Suprapubic skin (tissue), 4 donors: ENCODE data around the gene PRRG3. TPM values are rescaled to one million over a fixed set of nuclear protein-coding genes. Genes with fewer than 3 reads are reported as not detected.

Experiments
- DNase-seq, 2 donors: peaks; one replicate each; pipeline ENCODE4 v3.0.0-alpha.2; 2019; ENCODE audit warnings: low spot score in 2 of 2
- H3K27ac ChIP-seq: fragments of 200-600 bp; sonication (generic); one replicate; pipeline ENCODE4 v1.5.1; 2019
- H3K27me3 ChIP-seq: fragments of 200-600 bp; sonication (generic); one replicate; pipeline ENCODE4 v1.5.1; 2019
- H3K36me3 ChIP-seq: fragments of 200-600 bp; sonication (generic); one replicate; pipeline ENCODE4 v1.5.1; 2019
- H3K4me1 ChIP-seq: fragments of 200-600 bp; sonication (generic); one replicate; pipeline ENCODE4 v1.5.1; 2019
- H3K4me3 ChIP-seq: fragments of 200-600 bp; sonication (generic); one replicate; pipeline ENCODE4 v1.5.1; 2019; ENCODE audit warnings: mild to moderate bottlenecking
- H3K9me3 ChIP-seq: fragments of 200-600 bp; sonication (generic); one replicate; pipeline ENCODE4 v1.5.1; 2019
- EP300 ChIP-seq: sonication (generic); formaldehyde crosslinking; IDR thresholded peaks from one replicate; pipeline ENCODE4 v1.6.1; 2017; ENCODE audit warnings: antibody characterized with exemption
- POLR2A ChIP-seq, 2 donors: fragments of 450-650 bp; IDR thresholded peaks; one replicate each; pipeline ENCODE4 v1.6.1; 2017; ENCODE audit warnings: antibody characterized with exemption in 2 of 2, mild to moderate bottlenecking in 2 of 2, moderate library complexity in 2 of 2
- POLR2AphosphoS5 ChIP-seq, 3 donors: sonication (generic); formaldehyde crosslinking; IDR thresholded peaks; one replicate each; pipeline ENCODE4 v1.6.1; 2017; ENCODE audit warnings: antibody characterized with exemption in 3 of 3
- WGBS: methylation state at CpG from one replicate; pipeline ENCODE4 v1.1.5; 2018; 5-methylcytosine and 5-hydroxymethylcytosine counted together
- total RNA-seq, 4 donors: library from RNA; depleted of rRNA; stranded (reverse); fragments of >200 nt; gene quantifications; one replicate each; pipeline ENCODE4 v1.1.0, GENCODE V29; 2016
- TF ChIP-seq, protein P1 (sequence below), 2 donors: fragments of 200-600 bp in 1 of 2; fragments of 450-650 bp in 1 of 2; sonication (generic) in 1 of 2; IDR thresholded peaks; one replicate each; pipeline ENCODE4 v1.5.1; 2016 to 2019; ENCODE audit warnings: antibody characterized with exemption in 2 of 2, mild to moderate bottlenecking in 1 of 2, moderate library complexity in 1 of 2

PRRG3 gene
- total RNA-seq, 4 donors from 2014 or later, result 0.36 to 1.1 (median 1.0) TPM

DNA sequence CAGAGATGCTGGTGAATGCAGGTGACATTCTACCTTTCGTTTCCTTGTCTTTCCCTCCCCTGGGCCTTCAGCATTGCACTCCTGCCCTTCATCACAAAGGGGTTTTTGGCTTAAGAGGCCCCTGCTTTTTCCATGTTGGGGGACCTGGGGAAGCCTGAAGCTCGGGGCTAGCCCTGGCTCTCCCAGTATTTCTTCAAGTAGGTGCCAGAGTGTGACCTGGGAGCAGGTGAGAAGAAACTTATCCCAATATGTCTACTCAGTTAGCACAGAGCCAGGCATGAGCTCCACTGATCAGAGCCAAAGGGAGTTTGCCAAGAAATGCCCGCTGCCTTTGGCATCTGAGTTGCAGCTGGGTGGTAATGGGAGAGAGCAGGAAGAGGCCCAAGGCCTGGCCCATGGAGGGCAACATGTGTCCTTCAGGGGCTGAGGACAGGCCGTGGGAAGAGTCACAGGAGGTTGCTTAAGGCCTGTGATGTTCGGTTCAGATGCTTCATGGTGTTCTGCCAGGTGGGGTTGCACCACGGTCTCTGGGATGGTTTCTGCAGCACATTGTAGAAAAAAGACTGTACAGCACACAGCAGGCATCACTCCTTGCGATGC is 7.6 kb downstream of the PRRG3 start:
- TF ChIP-seq, protein P1, sequence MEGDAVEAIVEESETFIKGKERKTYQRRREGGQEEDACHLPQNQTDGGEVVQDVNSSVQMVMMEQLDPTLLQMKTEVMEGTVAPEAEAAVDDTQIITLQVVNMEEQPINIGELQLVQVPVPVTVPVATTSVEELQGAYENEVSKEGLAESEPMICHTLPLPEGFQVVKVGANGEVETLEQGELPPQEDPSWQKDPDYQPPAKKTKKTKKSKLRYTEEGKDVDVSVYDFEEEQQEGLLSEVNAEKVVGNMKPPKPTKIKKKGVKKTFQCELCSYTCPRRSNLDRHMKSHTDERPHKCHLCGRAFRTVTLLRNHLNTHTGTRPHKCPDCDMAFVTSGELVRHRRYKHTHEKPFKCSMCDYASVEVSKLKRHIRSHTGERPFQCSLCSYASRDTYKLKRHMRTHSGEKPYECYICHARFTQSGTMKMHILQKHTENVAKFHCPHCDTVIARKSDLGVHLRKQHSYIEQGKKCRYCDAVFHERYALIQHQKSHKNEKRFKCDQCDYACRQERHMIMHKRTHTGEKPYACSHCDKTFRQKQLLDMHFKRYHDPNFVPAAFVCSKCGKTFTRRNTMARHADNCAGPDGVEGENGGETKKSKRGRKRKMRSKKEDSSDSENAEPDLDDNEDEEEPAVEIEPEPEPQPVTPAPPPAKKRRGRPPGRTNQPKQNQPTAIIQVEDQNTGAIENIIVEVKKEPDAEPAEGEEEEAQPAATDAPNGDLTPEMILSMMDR (IDR thresholded peaks at IDR 0.05), result no peak
- DNase-seq, result peak in 1 of 2 donors; percentile 50

DNA sequence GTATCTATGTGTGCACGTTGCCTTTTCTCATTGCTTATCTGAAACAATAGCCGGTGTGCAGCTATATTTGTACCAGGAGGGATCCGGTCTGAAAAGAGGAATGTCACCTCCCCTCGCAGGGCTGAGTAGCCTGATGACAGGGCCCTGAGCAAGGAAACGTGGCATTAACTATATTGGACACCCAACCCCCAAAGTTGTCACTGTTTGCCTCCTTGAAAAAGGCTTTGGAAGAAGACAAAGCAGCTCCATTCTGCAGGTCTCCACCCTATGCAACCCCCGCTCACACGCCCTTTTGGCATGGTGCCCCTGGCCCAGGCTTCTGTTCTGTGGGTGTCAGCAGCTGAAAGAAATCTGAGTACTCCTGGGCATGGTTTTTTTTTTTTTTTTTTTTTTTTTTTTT is 8.2 kb downstream of the PRRG3 start:
- H3K36me3 ChIP-seq, result no peaks in the 10 kb centered on the region
- no peak overlapping the region for H3K4me3 ChIP-seq
- WGBS, result 38% methylated on average over 7 of the region's 7 CpGs
- no peaks in the 10 kb centered on the region for H3K4me1 ChIP-seq
- no peaks in the 10 kb centered on the region for H3K9me3 ChIP-seq
- H3K27me3 ChIP-seq, result no peaks in the 10 kb centered on the region
- TF ChIP-seq, protein P1 (IDR thresholded peaks at IDR 0.05), result no peak
- TF ChIP-seq POLR2AphosphoS5 (IDR thresholded peaks at IDR 0.05) (no peak), EP300 (no peak), POLR2A (IDR thresholded peaks at IDR 0.05) (no peak)
- DNase-seq, result no peak
- H3K27ac ChIP-seq, result no peak overlapping the region

More for the DNA sequence above, 7.6 kb downstream of the PRRG3 start:
- H3K4me1 ChIP-seq, result no peaks in the 10 kb centered on the region
- H3K27ac ChIP-seq, result no peak overlapping the region
- no peaks in the 10 kb centered on the region for H3K9me3 ChIP-seq
- H3K36me3 ChIP-seq, result no peaks in the 10 kb centered on the region
- no peak overlapping the region for H3K4me3 ChIP-seq
- H3K27me3 ChIP-seq, result no peaks in the 10 kb centered on the region
- 43% methylated on average over 3 of the region's 7 CpGs for WGBS

DNA sequence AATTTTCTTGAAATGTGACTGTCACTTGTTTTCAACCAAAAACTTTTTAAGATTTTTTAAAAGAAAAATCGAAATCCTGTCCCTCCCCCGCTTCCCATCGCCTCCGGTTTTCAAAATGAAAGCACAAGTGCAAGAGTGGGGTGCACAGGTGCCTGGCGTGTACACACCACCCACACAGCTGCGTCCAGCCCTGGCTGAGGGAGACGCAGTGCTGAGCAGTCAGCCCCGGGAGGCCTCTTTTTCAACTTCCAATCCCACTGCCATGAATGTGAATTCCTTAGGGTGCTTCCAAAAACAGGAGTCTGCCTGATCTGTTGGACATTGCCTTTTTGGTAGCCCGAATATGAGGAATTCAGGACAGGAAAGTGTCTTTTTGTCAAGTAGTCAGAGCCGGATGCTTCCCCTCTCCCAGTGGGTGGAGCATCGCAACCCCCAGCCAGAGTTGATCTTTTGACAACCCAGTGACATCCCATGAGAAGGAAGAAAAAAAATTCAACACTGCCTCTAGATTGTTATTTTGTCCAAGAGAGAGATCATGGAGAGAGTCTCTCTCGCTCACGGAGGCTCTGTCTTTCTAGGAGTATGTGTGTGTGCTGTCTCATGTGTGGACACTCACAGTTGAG is 8.9 kb downstream of the PRRG3 start:
- no peak for DNase-seq

DNA sequence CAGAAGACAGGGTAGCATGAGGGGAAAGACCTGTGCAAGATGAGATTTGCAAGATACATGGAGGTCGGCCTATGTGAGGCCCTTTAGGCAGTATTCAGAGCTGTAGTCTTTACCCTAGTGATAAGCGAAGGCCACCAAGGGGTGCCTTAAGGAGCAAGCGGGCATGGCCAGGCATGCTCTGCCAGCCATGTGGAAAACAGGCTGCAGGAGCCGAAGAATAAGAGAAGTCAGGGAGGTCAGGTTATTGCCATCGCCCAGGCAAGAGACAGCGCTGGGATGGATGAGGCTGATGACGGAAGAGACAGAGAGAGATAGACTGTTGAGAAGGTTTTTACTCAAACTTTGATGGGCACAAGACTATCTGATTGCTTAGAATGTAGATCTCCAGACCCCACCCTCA is 13.6 kb downstream of the PRRG3 start:
- no peaks in the 10 kb centered on the region for H3K27me3 ChIP-seq
- H3K27ac ChIP-seq, result no peak overlapping the region
- H3K36me3 ChIP-seq, result no peaks in the 10 kb centered on the region
- DNase-seq, result no peak
- H3K9me3 ChIP-seq, result no peaks in the 10 kb centered on the region
- H3K4me1 ChIP-seq, result no peaks in the 10 kb centered on the region
- 89% methylated on average over 7 of the region's 7 CpGs for WGBS
- no peak overlapping the region for H3K4me3 ChIP-seq
- TF ChIP-seq POLR2AphosphoS5 (IDR thresholded peaks at IDR 0.05) (no peak), EP300 (no peak), POLR2A (IDR thresholded peaks at IDR 0.05) (no peak)
- TF ChIP-seq, protein P1 (IDR thresholded peaks at IDR 0.05), result no peak

More for the DNA sequence above, 8.9 kb downstream of the PRRG3 start:
- no peak for TF ChIP-seq EP300
- TF ChIP-seq POLR2AphosphoS5 (IDR thresholded peaks at IDR 0.05), result no peak
- TF ChIP-seq POLR2A (IDR thresholded peaks at IDR 0.05), result no peak
- TF ChIP-seq, protein P1 (IDR thresholded peaks at IDR 0.05), result no peak
- Histone ChIP-seq H3K4me3 (no peak overlapping the region), H3K9me3 (no peaks in the 10 kb centered on the region), H3K4me1 (no peaks in the 10 kb centered on the region), H3K36me3 (no peaks in the 10 kb centered on the region), H3K27ac (no peak overlapping the region), H3K27me3 (no peaks in the 10 kb centered on the region)
- 60% methylated on average over 13 of the region's 13 CpGs for WGBS

DNA sequence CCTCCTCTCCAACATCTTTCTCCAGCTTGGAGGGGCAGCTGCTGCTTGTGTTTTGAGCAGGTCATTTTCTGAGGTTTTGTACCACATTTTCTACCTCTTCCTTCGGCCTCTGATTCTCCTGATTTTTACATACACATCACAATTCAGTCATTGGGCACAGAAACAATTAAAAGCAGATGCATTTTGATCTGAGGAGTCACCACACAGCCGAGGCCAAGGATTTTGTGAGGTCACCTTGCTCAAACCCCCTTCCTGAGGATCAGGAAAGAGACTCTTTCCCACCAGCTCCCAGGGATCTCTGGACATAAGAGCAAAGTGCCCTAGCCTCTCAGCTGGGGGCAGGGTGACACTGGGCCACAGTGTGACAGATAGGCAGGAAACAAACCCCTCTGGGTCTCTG is 15.2 kb downstream of the PRRG3 start:
- no peaks in the 10 kb centered on the region for H3K9me3 ChIP-seq
- no peak for DNase-seq
- WGBS, result 49% methylated on average over 2 of the region's 2 CpGs
- H3K36me3 ChIP-seq, result no peaks in the 10 kb centered on the region
- no peak overlapping the region for H3K4me3 ChIP-seq
- no peaks in the 10 kb centered on the region for H3K27me3 ChIP-seq
- no peaks in the 10 kb centered on the region for H3K4me1 ChIP-seq
- TF ChIP-seq POLR2A (IDR thresholded peaks at IDR 0.05) (no peak), EP300 (no peak), POLR2AphosphoS5 (IDR thresholded peaks at IDR 0.05) (no peak)
- TF ChIP-seq, protein P1 (IDR thresholded peaks at IDR 0.05), result no peak
- H3K27ac ChIP-seq, result no peak overlapping the region
